OCI-LY1 (cell line): Measurements from ENCODE around the gene HOPX.

Experiments
- CTCF ChIP-seq: fragments of 200-600 bp; sonication (generic), shearing (Covaris generic); IDR thresholded peaks from 2 replicates; pipeline ENCODE4 v1.5.1; 2017; ENCODE audit warnings: mild to moderate bottlenecking, antibody characterized with exemption, low read length, moderate library complexity, mixed read lengths
- EZH2 ChIP-seq: fragments of 200-600 bp; sonication (generic), shearing (Covaris generic); IDR thresholded peaks from 2 replicates; pipeline ENCODE4 v1.8.0; 2017; ENCODE audit warnings: borderline replicate concordance, mixed run types, mild to moderate bottlenecking, antibody characterized with exemption, low read length, moderate library complexity, mixed read lengths

- TF ChIP-seq EZH2 (no peak), CTCF (no peak)
Measured at GRCh38 chr4:56686537-56687231, 5.6 kb upstream of the HOPX start.
